H9 (cell line): ENCODE results near the gene LASP1NB.

Experiments
- DNase-seq: peaks from one replicate; pipeline ENCODE4 v3.0.0-alpha.2; 2017
- H2AFZ ChIP-seq: one replicate; pipeline ENCODE4 v1.6.1; 2013; ENCODE audit warnings: mild to moderate bottlenecking, low read length, control low read depth, moderate library complexity
- H2AK5ac ChIP-seq: 2 replicates; pipeline ENCODE4 v1.6.1; 2013; ENCODE audit warnings: low read length, control low read depth, mixed read lengths; ENCODE audit not compliant: insufficient read length
- H2BK120ac ChIP-seq: one replicate; pipeline ENCODE4 v1.6.1; 2013; ENCODE audit warnings: low read depth, mild to moderate bottlenecking, low read length, control low read depth, inconsistent platforms; ENCODE audit not compliant: poor library complexity, severe bottlenecking
- H2BK12ac ChIP-seq: 2 replicates; pipeline ENCODE4 v1.6.1; 2013; ENCODE audit warnings: low read length, control low read depth, mixed read lengths, low read depth; ENCODE audit not compliant: insufficient read length
- H2BK15ac ChIP-seq: 2 replicates; pipeline ENCODE4 v1.6.1; 2013; ENCODE audit warnings: low read depth, low read length, control low read depth
- H2BK20ac ChIP-seq: one replicate; pipeline ENCODE4 v1.6.1; 2013; ENCODE audit warnings: low read depth, mild to moderate bottlenecking, low read length, control low read depth, inconsistent platforms; ENCODE audit not compliant: poor library complexity, severe bottlenecking
- H2BK5ac ChIP-seq: 2 replicates; pipeline ENCODE4 v1.6.1; 2013; ENCODE audit warnings: low read length, control low read depth, mixed read lengths; ENCODE audit not compliant: insufficient read length
- H3K14ac ChIP-seq: 2 replicates; pipeline ENCODE4 v1.6.1; 2013; ENCODE audit warnings: low read length, control low read depth; ENCODE audit not compliant: insufficient read depth
- H3K18ac ChIP-seq: 2 replicates; pipeline ENCODE4 v1.6.1; 2013; ENCODE audit warnings: low read depth, mild to moderate bottlenecking, mixed read lengths, low read length, control low read depth; ENCODE audit not compliant: insufficient read length
- H3K23ac ChIP-seq: 2 replicates; pipeline ENCODE4 v1.6.1; 2013; ENCODE audit warnings: low read length, control low read depth, mixed read lengths, low read depth; ENCODE audit not compliant: insufficient read length
- H3K23me2 ChIP-seq: 2 replicates; pipeline ENCODE4 v1.6.1; 2013; ENCODE audit warnings: low read depth, mild to moderate bottlenecking, mixed read lengths, low read length, control low read depth; ENCODE audit not compliant: insufficient read length, poor library complexity, severe bottlenecking
- H3K27ac ChIP-seq: 2 replicates; pipeline ENCODE4 v1.5.1; 2013; ENCODE audit warnings: low read length, control low read depth, mixed read lengths, low read depth; ENCODE audit not compliant: insufficient read length
- H3K27me3 ChIP-seq: 2 replicates; pipeline ENCODE4 v1.6.1; 2013; ENCODE audit warnings: low read length, control low read depth, inconsistent platforms; ENCODE audit not compliant: insufficient read depth
- H3K4ac ChIP-seq: 2 replicates; pipeline ENCODE4 v1.6.1; 2013; ENCODE audit warnings: low read depth, mild to moderate bottlenecking, control low read depth, inconsistent platforms, low read length, moderate library complexity
- H3K4me1 ChIP-seq: 2 replicates; pipeline ENCODE4 v1.6.1; 2013; ENCODE audit warnings: low read length, control low read depth, inconsistent platforms; ENCODE audit not compliant: insufficient read depth
- H3K4me2 ChIP-seq: 2 replicates; pipeline ENCODE4 v1.6.1; 2013; ENCODE audit warnings: low read length, control low read depth, mixed read lengths; ENCODE audit not compliant: insufficient read length, insufficient read depth
- H3K56ac ChIP-seq: 2 replicates; pipeline ENCODE4 v1.6.1; 2013; ENCODE audit warnings: low read depth, mild to moderate bottlenecking, mixed read lengths, low read length, control low read depth; ENCODE audit not compliant: insufficient read length
- H3K79me1 ChIP-seq: 2 replicates; pipeline ENCODE4 v1.6.1; 2013; ENCODE audit warnings: low read depth, mild to moderate bottlenecking, moderate library complexity, low read length, control low read depth, inconsistent platforms; ENCODE audit not compliant: insufficient read depth, poor library complexity, severe bottlenecking
- H3K79me2 ChIP-seq: 2 replicates; pipeline ENCODE4 v1.6.1; 2013; ENCODE audit warnings: low read length, control low read depth, inconsistent platforms; ENCODE audit not compliant: insufficient read depth
- H3K9ac ChIP-seq: 2 replicates; pipeline ENCODE4 v1.6.1; 2013; ENCODE audit warnings: low read length, control low read depth, mixed read lengths; ENCODE audit not compliant: insufficient read length; ENCODE audit errors: extremely low read depth
- H3K9me3 ChIP-seq: one replicate; pipeline ENCODE4 v1.6.1; 2013; ENCODE audit warnings: low read depth, low read length, inconsistent platforms; ENCODE audit not compliant: control insufficient read depth
- H3T11ph ChIP-seq: one replicate; pipeline ENCODE4 v1.6.1; 2013; ENCODE audit warnings: mild to moderate bottlenecking, low read length, control low read depth, inconsistent platforms
- H4K20me1 ChIP-seq: one replicate; pipeline ENCODE4 v1.6.1; 2013; ENCODE audit not compliant: control insufficient read depth, insufficient read length, insufficient read depth
- H4K5ac ChIP-seq: 2 replicates; pipeline ENCODE4 v1.6.1; 2013; ENCODE audit warnings: low read depth, mild to moderate bottlenecking, mixed read lengths, low read length, control low read depth; ENCODE audit not compliant: insufficient read length
- H4K8ac ChIP-seq: replicated peaks from 2 replicates; pipeline ENCODE4 v1.6.1; 2013; ENCODE audit warnings: low read length, control low read depth, mixed read lengths, low read depth; ENCODE audit not compliant: insufficient read length
- H4K91ac ChIP-seq: 2 replicates; pipeline ENCODE4 v1.6.1; 2013; ENCODE audit warnings: low read depth, mild to moderate bottlenecking, moderate library complexity, mixed read lengths, low read length, control low read depth; ENCODE audit not compliant: insufficient read length
- H3K27ac Mint-ChIP-seq, 3 experiments: 2 replicates in 2 of 3; 3 replicates in 1 of 3; pipeline ENCODE4 v1.8.0; 2020 to 2021; ENCODE audit warnings: mixed read lengths in 3 of 3, mild to moderate bottlenecking in 1 of 3, moderate library complexity in 1 of 3
- H3K27me3 Mint-ChIP-seq: 2 replicates; pipeline ENCODE4 v1.8.0; 2021; ENCODE audit warnings: low read depth, mild to moderate bottlenecking, moderate library complexity, mixed read lengths
- H3K36me3 Mint-ChIP-seq, 3 experiments: 2 replicates in 2 of 3; 3 replicates in 1 of 3; pipeline ENCODE4 v1.8.0; 2020 to 2021; ENCODE audit warnings: low read depth in 3 of 3, mixed read lengths in 3 of 3; ENCODE audit not compliant: insufficient read depth in 1 of 3
- H3K4me1 Mint-ChIP-seq, 2 experiments: 2 replicates each; pipeline ENCODE4 v1.8.0; 2020; ENCODE audit warnings: mixed read lengths in 2 of 2
- H3K4me3 Mint-ChIP-seq, 2 experiments: 2 replicates in 1 of 2; 3 replicates in 1 of 2; pipeline ENCODE4 v1.8.0; 2020 to 2021; ENCODE audit warnings: mild to moderate bottlenecking in 2 of 2, mixed read lengths in 2 of 2, moderate library complexity in 1 of 2
- H3K9me3 Mint-ChIP-seq, 2 experiments: 2 replicates in 1 of 2; 3 replicates in 1 of 2; pipeline ENCODE4 v1.8.0; 2020; ENCODE audit warnings: mild to moderate bottlenecking in 2 of 2, mixed read lengths in 2 of 2, moderate library complexity in 1 of 2
- WGBS: extraction: QIAGEN DNeasy Blood & Tissue Kit; methylation state at CpG from one replicate; pipeline ENCODE4 v1.1.7; 2013; ENCODE audit warnings: missing lambda C conversion rate, low lambda C conversion rate, mixed read lengths; ENCODE audit not compliant: insufficient read length; ENCODE audit errors: extremely low coverage; 5-methylcytosine and 5-hydroxymethylcytosine counted together
- TF ChIP-seq, protein P1 (sequence below): fragments of 200-600 bp; sonication (generic); conservative IDR thresholded peaks from 3 replicates; pipeline ENCODE4 v1.8.0; 2021; ENCODE audit warnings: antibody characterized with exemption, mild to moderate bottlenecking

The LASP1NB gene

DNA sequence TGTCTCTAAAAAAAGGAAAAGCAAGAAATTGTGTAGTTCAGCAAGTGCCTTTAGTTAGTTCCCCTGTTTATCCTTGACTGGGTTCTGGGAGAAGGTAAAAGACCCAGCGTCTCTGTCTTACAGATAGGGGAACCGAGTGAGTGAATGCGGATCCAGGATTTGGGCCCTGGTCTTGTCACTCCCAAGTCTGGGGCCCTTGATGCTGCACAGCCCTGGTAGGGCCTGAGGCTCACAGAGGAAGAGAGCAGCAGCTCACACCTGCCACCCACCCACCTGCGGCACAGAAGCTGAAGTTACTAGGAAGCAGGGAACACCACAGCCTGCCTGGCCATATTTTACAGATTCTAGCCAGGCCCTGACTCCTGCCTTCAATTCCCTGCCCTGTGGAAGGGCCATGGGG is 33.3 kb upstream of the LASP1NB start:
- Histone ChIP-seq H3T11ph (no peak overlapping the region), H3K56ac (no peak overlapping the region), H3K27me3 (no peaks in the 10 kb centered on the region), H4K91ac (no peak overlapping the region), H3K79me2 (peaks cover 2% of the 10 kb centered on the region; the same call in 1 of the 2 replicates), H3K4me1 (no peaks in the 10 kb centered on the region), H2BK5ac (no peak overlapping the region), H4K20me1 (peaks cover 2% of the 10 kb centered on the region), H4K8ac (no peak overlapping the region), H3K9me3 (no peaks in the 10 kb centered on the region), H2AFZ (no peak overlapping the region), H3K9ac (no peak overlapping the region), H3K4ac (no peak overlapping the region), H2BK12ac (no peak overlapping the region), H2BK120ac (no peak overlapping the region), H3K18ac (no peak overlapping the region), H3K4me2 (no peak overlapping the region), H2AK5ac (no peak overlapping the region), H2BK15ac (no peak overlapping the region), H3K23me2 (no peaks in the 10 kb centered on the region), H3K14ac (no peak overlapping the region), H3K27ac (no peak overlapping the region), H3K23ac (no peak overlapping the region), H2BK20ac (no peak overlapping the region), H3K79me1 (no peaks in the 10 kb centered on the region), H4K5ac (no peak overlapping the region)
- H3K27me3 Mint-ChIP-seq, result no peaks in the 10 kb centered on the region
- TF ChIP-seq, protein P1, sequence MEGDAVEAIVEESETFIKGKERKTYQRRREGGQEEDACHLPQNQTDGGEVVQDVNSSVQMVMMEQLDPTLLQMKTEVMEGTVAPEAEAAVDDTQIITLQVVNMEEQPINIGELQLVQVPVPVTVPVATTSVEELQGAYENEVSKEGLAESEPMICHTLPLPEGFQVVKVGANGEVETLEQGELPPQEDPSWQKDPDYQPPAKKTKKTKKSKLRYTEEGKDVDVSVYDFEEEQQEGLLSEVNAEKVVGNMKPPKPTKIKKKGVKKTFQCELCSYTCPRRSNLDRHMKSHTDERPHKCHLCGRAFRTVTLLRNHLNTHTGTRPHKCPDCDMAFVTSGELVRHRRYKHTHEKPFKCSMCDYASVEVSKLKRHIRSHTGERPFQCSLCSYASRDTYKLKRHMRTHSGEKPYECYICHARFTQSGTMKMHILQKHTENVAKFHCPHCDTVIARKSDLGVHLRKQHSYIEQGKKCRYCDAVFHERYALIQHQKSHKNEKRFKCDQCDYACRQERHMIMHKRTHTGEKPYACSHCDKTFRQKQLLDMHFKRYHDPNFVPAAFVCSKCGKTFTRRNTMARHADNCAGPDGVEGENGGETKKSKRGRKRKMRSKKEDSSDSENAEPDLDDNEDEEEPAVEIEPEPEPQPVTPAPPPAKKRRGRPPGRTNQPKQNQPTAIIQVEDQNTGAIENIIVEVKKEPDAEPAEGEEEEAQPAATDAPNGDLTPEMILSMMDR, result no peak
- DNase-seq, result peak; percentile 34
- WGBS, result no CpG with 5 or more reads among the region's 4 CpGs
- no peaks in the 10 kb centered on the region for H3K9me3 Mint-ChIP-seq
- H3K27ac Mint-ChIP-seq, result peak overlapping the region in 2 of 3 experiments; percentile 84 to 85; a peak in 1 of 7 replicates
- H3K4me3 Mint-ChIP-seq, result no peak overlapping the region
- peaks cover 7 to 18% of the 10 kb centered on the region in 2 experiments for H3K4me1 Mint-ChIP-seq
- H3K36me3 Mint-ChIP-seq, result peaks cover 2 to 47% (median 38%) of the 10 kb centered on the region in 3 experiments; a peak in 5 of 7 replicates
